Cardiac fibroblast (primary cell): Measurements from ENCODE around the gene S100A7.

Source experiments
- DNase-seq, 2 donors: peaks; one replicate each; pipeline versions ENCODE4 v3.0.0 to v3.0.0-alpha.2; 2010; ENCODE audit warnings: low read depth in 2 of 2
- H3K4me3 ChIP-seq, 2 donors: replicated peaks in 1 of 2; 1 replicate in 1 of 2; 2 replicates in 1 of 2; pipeline ENCODE4 v1.5.1; 2011; ENCODE audit warnings: low read depth in 2 of 2, low read length in 2 of 2, mild to moderate bottlenecking in 2 of 2, moderate library complexity in 1 of 2
- TF ChIP-seq, protein P1 (sequence below): IDR thresholded peaks from one replicate; pipeline ENCODE4 v1.5.1; 2011; ENCODE audit warnings: low read depth, mild to moderate bottlenecking, low read length, inconsistent platforms

The S100A7 gene

DNA sequence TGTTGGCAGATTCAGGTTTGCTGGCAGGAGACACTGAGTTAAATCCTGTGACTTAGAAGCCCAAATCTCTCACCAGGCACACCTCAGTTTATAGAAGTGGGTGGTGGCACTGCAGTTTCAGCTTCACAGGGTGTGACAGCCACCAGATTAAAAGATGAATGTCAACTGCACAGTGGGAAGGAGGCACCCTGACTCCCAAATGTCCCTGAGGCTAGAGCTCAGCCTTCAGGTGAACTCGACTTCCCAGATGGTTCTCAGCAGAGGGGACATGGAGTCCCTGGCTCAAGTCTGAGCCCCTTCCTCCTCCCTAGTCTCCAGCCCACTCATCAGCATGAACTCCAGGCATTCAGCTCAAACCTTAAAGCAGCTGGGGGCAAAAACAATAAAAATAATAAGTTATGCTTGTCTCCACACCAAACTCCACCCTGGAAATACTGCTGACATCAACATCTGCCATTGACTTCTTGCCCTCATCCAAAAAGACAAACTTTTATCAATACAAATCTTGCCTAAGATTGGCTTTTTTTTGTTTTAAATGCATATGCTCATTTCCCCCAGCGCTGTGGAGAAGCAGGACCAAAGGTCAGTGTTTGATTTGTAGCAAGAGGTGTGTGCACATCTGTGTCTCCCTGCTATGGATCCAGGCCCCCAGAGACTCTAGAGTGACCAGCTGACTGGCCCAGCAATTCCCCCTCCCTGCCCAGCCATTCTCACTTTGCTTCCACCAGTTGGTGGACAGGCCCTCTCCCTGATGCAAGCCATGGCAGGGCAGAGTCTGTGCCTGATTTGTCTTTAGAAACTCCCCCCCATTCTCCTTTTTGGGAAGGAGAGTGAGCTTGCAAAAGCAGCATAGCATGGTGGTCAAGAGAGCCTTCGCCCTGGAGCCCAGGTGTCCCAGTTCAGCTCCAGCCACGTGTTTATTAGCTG lies 18.5 kb upstream of the S100A7 start:
- no peak for DNase-seq
- TF ChIP-seq, protein P1, sequence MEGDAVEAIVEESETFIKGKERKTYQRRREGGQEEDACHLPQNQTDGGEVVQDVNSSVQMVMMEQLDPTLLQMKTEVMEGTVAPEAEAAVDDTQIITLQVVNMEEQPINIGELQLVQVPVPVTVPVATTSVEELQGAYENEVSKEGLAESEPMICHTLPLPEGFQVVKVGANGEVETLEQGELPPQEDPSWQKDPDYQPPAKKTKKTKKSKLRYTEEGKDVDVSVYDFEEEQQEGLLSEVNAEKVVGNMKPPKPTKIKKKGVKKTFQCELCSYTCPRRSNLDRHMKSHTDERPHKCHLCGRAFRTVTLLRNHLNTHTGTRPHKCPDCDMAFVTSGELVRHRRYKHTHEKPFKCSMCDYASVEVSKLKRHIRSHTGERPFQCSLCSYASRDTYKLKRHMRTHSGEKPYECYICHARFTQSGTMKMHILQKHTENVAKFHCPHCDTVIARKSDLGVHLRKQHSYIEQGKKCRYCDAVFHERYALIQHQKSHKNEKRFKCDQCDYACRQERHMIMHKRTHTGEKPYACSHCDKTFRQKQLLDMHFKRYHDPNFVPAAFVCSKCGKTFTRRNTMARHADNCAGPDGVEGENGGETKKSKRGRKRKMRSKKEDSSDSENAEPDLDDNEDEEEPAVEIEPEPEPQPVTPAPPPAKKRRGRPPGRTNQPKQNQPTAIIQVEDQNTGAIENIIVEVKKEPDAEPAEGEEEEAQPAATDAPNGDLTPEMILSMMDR, result no peak
- H3K4me3 ChIP-seq, result no peak overlapping the region

DNA sequence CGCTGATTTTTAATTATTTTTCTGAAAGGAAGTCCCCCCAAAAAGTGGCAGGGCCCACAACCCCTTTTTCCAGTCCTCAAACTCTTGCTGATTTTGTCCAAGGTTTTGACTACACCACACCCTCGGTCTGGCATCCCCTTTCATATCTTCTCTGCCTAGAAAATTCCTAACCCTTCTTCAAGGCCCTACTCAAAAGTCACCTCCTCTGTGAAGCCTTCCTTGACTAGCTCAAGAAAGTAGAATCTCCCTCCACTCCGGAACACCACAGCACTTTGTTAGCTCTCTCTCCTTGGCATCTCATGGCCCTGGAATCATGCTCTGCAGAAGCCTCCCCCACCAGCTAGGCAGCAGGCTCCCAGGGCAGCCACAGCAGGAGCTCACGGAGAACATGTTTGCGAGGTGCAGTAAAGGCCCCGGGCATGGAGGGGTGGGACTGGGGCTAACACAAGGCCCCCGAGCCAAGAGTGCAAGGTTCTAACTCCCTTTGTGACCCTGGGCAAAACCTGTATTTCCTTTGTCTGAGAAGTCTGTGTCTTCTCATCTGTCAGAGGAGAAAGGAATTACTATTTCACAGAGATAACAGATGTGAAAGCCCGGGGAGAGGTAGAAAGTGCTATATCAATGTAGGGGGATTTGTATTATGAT lies 17.7 kb upstream of the S100A7 start:
- no peak for DNase-seq
- no peak overlapping the region for H3K4me3 ChIP-seq
- TF ChIP-seq, protein P1, result no peak

DNA sequence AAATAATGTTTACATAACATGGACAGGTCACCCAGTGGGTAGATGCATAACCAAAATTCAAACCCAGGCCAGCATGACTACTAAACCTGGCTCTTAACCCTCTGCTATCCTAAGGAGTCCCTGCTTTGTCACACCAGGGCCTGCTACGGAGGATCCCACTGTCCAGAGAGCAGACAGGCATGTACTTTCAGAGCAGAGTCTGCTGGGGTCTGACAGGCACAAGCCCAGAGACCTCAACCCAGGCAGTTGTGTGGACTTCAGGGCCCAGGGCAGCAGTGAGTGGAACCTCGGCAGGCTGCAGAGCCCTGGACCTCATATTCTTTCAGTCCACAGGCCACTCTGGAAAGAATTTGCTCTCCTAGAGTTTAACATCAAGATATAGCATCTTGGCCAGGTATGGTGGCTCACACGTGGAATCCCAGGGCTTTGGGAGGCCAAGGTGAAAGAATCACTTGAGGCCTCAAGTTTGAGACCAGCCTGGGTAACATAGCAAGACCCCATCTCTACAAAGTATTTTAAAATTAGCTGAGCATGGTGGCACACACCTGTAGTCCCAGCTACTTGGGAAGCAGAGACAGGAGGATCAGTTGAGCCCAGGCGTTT lies 16.1 kb upstream of the S100A7 start:
- DNase-seq, result no peak
- TF ChIP-seq, protein P1, result no peak
- no peak overlapping the region for H3K4me3 ChIP-seq

DNA sequence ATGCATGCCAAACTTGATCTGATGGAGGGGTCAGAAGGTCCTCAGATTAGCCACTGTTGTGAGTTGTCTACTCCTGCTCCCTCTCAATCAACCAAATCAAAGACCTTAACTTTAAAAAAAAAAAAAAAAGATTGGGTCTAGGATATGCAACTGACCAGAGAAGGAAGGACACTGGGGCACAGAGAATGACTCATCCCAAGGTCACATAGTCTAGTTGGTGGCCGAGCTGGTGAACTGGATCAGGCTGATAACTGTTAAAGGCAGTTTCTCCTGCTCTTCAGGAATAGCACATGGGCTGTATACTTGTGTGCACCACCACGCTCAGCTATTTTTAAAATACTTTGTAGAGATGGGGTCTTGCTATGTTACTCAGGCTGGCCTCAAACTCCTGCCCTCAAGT lies 14.8 kb upstream of the S100A7 start:
- TF ChIP-seq, protein P1, result no peak
- no peak for DNase-seq

DNA sequence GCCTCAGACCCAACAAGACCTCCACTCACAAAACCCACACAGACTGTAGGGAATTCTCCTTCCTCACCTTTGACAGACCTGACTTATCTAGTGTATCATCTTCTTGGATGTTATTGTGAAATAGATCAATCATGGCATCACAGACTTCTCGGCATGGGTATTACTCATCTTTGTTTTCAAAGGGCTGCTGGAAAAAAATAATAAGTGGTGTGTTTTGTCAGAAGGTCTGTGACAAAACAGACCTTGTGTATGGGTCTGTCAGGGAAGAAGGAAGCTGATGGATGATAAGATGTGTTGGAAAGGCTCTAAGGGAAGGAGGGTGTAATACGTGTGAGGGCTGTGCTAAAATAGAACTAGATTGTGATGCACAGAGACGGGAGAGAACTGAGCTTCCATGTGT lies 13.9 kb upstream of the S100A7 start:
- DNase-seq, result peak in 1 of 2 donors; percentile 32
- H3K4me3 ChIP-seq, result no peak overlapping the region
- TF ChIP-seq, protein P1, result no peak

More for the DNA sequence above, 14.8 kb upstream of the S100A7 start:
- H3K4me3 ChIP-seq, result no peak overlapping the region

DNA sequence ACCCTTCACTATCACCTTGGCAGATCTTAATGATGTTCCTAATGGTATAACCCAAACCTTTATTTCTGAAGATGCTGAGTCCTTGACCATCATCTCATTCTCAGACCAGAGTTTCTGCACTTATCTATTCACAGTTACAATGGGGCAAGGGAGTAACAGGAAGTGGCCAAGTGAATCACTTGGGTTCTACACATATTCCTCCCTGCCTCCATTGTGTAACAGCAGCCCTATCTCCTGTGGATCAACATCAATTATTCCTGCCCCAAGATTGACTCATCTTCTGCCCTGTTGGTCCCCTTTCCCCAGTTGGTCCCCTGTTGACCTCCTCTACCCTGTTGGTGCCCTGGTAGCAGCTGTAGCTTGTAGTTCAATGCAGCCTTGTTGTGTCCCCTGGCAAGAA lies 10.3 kb upstream of the S100A7 start:
- DNase-seq, result peak; percentile 17 to 55
- TF ChIP-seq, protein P1, result no peak
- no peak overlapping the region for H3K4me3 ChIP-seq
